IPS-18a (cell line): Measurements from ENCODE around the gene SLC25A52.
"Not testable (repeated sequence)": the region's sequence is repeated elsewhere in the genome, so short reads cannot be mapped to it uniquely, and the experiment has no call there.

Experiments
- H3K27ac ChIP-seq: one replicate; pipeline ENCODE4 v1.5.1; 2013; ENCODE audit warnings: low read length
- H3K27me3 ChIP-seq: one replicate; pipeline ENCODE4 v1.6.1; 2013; ENCODE audit warnings: mild to moderate bottlenecking, low read length; ENCODE audit not compliant: control insufficient read depth, insufficient read depth
- H3K36me3 ChIP-seq: one replicate; pipeline ENCODE4 v1.6.1; 2013; ENCODE audit warnings: low read depth, low read length; ENCODE audit not compliant: control insufficient read depth
- H3K4me1 ChIP-seq: one replicate; pipeline ENCODE4 v1.6.1; 2013; ENCODE audit warnings: low read depth, low read length; ENCODE audit not compliant: control insufficient read depth
- H3K4me3 ChIP-seq: one replicate; pipeline ENCODE4 v1.5.1; 2013; ENCODE audit warnings: low read length
- H3K9ac ChIP-seq: one replicate; pipeline ENCODE4 v1.6.1; 2013; ENCODE audit warnings: mild to moderate bottlenecking, low read length, moderate library complexity
- H3K9me3 ChIP-seq: one replicate; pipeline ENCODE4 v1.6.1; 2013; ENCODE audit warnings: low read depth, low read length; ENCODE audit not compliant: control insufficient read depth

SLC25A52 gene

GRCh38 chr18:31776093-31776492, 15.4 kb upstream of the SLC25A52 start:
- Histone ChIP-seq H3K9ac (no peak overlapping the region), H3K27ac (no peak overlapping the region), H3K4me1 (no peaks in the 10 kb centered on the region), H3K27me3 (no peaks in the 10 kb centered on the region), H3K36me3 (no peaks in the 10 kb centered on the region), H3K9me3 (no peaks in the 10 kb centered on the region), H3K4me3 (no peak overlapping the region)

- no peak overlapping the region for H3K27ac ChIP-seq
- H3K4me1 ChIP-seq = no peaks in the 10 kb centered on the region
- no peaks in the 10 kb centered on the region for H3K36me3 ChIP-seq
- no peaks in the 10 kb centered on the region for H3K9me3 ChIP-seq
- no peak overlapping the region for H3K4me3 ChIP-seq
- no peaks in the 10 kb centered on the region for H3K27me3 ChIP-seq
- H3K9ac ChIP-seq = no peak overlapping the region
Measured at GRCh38 chr18:31774962-31775361, 14.3 kb upstream of the SLC25A52 start.

GRCh38 chr18:31774477-31774785, 13.8 kb upstream of the SLC25A52 start:
- Histone ChIP-seq H3K4me1 (no peaks in the 10 kb centered on the region), H3K36me3 (no peaks in the 10 kb centered on the region), H3K27me3 (no peaks in the 10 kb centered on the region), H3K9ac (no peak overlapping the region), H3K27ac (no peak overlapping the region), H3K4me3 (no peak overlapping the region), H3K9me3 (no peaks in the 10 kb centered on the region)

GRCh38 chr18:31773774-31774476, 13.2 kb upstream of the SLC25A52 start:
- Histone ChIP-seq H3K36me3 (no peaks in the 10 kb centered on the region), H3K4me1 (no peaks in the 10 kb centered on the region), H3K9me3 (no peaks in the 10 kb centered on the region), H3K4me3 (no peak overlapping the region), H3K27me3 (no peaks in the 10 kb centered on the region), H3K9ac (no peak overlapping the region), H3K27ac (no peak overlapping the region)

- no peaks in the 10 kb centered on the region for H3K4me1 ChIP-seq
- H3K27ac ChIP-seq = no peak overlapping the region
- H3K4me3 ChIP-seq = no peak overlapping the region
- no peak overlapping the region for H3K9ac ChIP-seq
- no peaks in the 10 kb centered on the region for H3K36me3 ChIP-seq
- no peaks in the 10 kb centered on the region for H3K27me3 ChIP-seq
- no peaks in the 10 kb centered on the region for H3K9me3 ChIP-seq
Measured at GRCh38 chr18:31772699-31773098, 12.0 kb upstream of the SLC25A52 start.

GRCh38 chr18:31750273-31750672, 10.4 kb downstream of the SLC25A52 start:
- no peak overlapping the region for H3K4me3 ChIP-seq
- H3K27me3 ChIP-seq = no peaks in the 10 kb centered on the region
- no peaks in the 10 kb centered on the region for H3K4me1 ChIP-seq
- no peak overlapping the region for H3K9ac ChIP-seq
- no peak overlapping the region for H3K27ac ChIP-seq
- H3K36me3 ChIP-seq = no peaks in the 10 kb centered on the region
- H3K9me3 ChIP-seq = no peaks in the 10 kb centered on the region

- H3K36me3 ChIP-seq = no peaks in the 10 kb centered on the region
- H3K9me3 ChIP-seq = peaks cover 6% of the 10 kb centered on the region
- peaks cover 7% of the 10 kb centered on the region for H3K4me1 ChIP-seq
- H3K27ac ChIP-seq = no peak overlapping the region
- H3K4me3 ChIP-seq = no peak overlapping the region
- H3K9ac ChIP-seq = no peak overlapping the region
- no peaks in the 10 kb centered on the region for H3K27me3 ChIP-seq
Measured at GRCh38 chr18:31746396-31746795, 14.3 kb downstream of the SLC25A52 start.

GRCh38 chr18:31744321-31745067, 16.2 kb downstream of the SLC25A52 start:
- Histone ChIP-seq H3K4me3 (no peak overlapping the region), H3K36me3 (no peaks in the 10 kb centered on the region), H3K4me1 (peaks cover 7% of the 10 kb centered on the region)

GRCh38 chr18:31743600-31743999, 17.1 kb downstream of the SLC25A52 start:
- H3K36me3 ChIP-seq, H3K4me3 ChIP-seq, H3K27me3 ChIP-seq, H3K9ac ChIP-seq, H3K4me1 ChIP-seq, H3K27ac ChIP-seq, H3K9me3 ChIP-seq: not testable (repeated sequence)

More at GRCh38 chr18:31744321-31745067, 16.2 kb downstream of the SLC25A52 start:
- no peaks in the 10 kb centered on the region for H3K27me3 ChIP-seq
- H3K9ac ChIP-seq = no peak overlapping the region
- H3K9me3 ChIP-seq = peaks cover 6% of the 10 kb centered on the region
- H3K27ac ChIP-seq = no peak overlapping the region

GRCh38 chr18:31741097-31741735, 19.5 kb downstream of the SLC25A52 start:
- no peaks in the 10 kb centered on the region for H3K27me3 ChIP-seq
- no peak overlapping the region for H3K27ac ChIP-seq
- H3K4me3 ChIP-seq = no peak overlapping the region
- no peak overlapping the region for H3K9ac ChIP-seq
- H3K4me1 ChIP-seq = peaks cover 7% of the 10 kb centered on the region
- no peaks in the 10 kb centered on the region for H3K36me3 ChIP-seq
- H3K9me3 ChIP-seq = peaks cover 6% of the 10 kb centered on the region

- H3K4me1 ChIP-seq = peaks cover 7% of the 10 kb centered on the region
- H3K27me3 ChIP-seq = no peaks in the 10 kb centered on the region
- H3K36me3 ChIP-seq = no peaks in the 10 kb centered on the region
- no peak overlapping the region for H3K9ac ChIP-seq
- no peak overlapping the region for H3K4me3 ChIP-seq
- peaks cover 6% of the 10 kb centered on the region for H3K9me3 ChIP-seq
- peak overlapping the region; percentile 39 for H3K27ac ChIP-seq
Measured at GRCh38 chr18:31740180-31740579, 20.5 kb downstream of the SLC25A52 start.
